ENCODE data around the gene UVRAG.

UVRAG gene

GRCh38 chr11:76087749-76088148 is 272.7 kb downstream of the UVRAG start:
- no peak for TF ChIP-seq CTCF (conservative IDR thresholded peaks at IDR 0.05)
- no peak overlapping the region for H3K27ac ChIP-seq

GRCh38 chr11:76088511-76088910 is 273.5 kb downstream of the UVRAG start:
- H3K27ac ChIP-seq = no peak overlapping the region
- no peak for TF ChIP-seq CTCF (conservative IDR thresholded peaks at IDR 0.05)

- TF ChIP-seq CTCF (conservative IDR thresholded peaks at IDR 0.05) = no peak
- H3K27ac ChIP-seq = no peak overlapping the region
These were observed 275.2 kb downstream of the UVRAG start for GRCh38 chr11:76090174-76090573.

- no peak for TF ChIP-seq CTCF (conservative IDR thresholded peaks at IDR 0.05)
These were observed 275.8 kb downstream of the UVRAG start for GRCh38 chr11:76090821-76091220.

GRCh38 chr11:76094740-76095139 is 279.7 kb downstream of the UVRAG start:
- no peak for TF ChIP-seq CTCF (conservative IDR thresholded peaks at IDR 0.05)
- no peak overlapping the region for H3K27ac ChIP-seq

More at GRCh38 chr11:76090821-76091220, 275.8 kb downstream of the UVRAG start:
- H3K27ac ChIP-seq = no peak overlapping the region

- no peak overlapping the region for H3K27ac ChIP-seq
These were observed 280.9 kb downstream of the UVRAG start for GRCh38 chr11:76095891-76096290.

GRCh38 chr11:76096552-76096951 is 281.5 kb downstream of the UVRAG start:
- no peak overlapping the region for H3K27ac ChIP-seq
- TF ChIP-seq CTCF (conservative IDR thresholded peaks at IDR 0.05) = no peak

More at GRCh38 chr11:76095891-76096290, 280.9 kb downstream of the UVRAG start:
- no peak for TF ChIP-seq CTCF (conservative IDR thresholded peaks at IDR 0.05)

- no peak for TF ChIP-seq CTCF (conservative IDR thresholded peaks at IDR 0.05)
- no peak overlapping the region for H3K27ac ChIP-seq
These were observed 287.8 kb downstream of the UVRAG start for GRCh38 chr11:76102802-76103201.

Measured in VCaP (cell line).